GM18951 (cell line): ENCODE data around the gene PPT2.
"Not testable (repeated sequence)": the region's sequence is repeated elsewhere in the genome, so short reads cannot be mapped to it uniquely, and the experiment has no call there.

Experiments
- POLR2A ChIP-seq: IDR thresholded peaks from 4 replicates; pipeline ENCODE4 v1.6.1; 2011; ENCODE audit warnings: mild to moderate bottlenecking; ENCODE audit not compliant: insufficient read length, insufficient read depth; ENCODE audit errors: extremely low read depth
- in situ Hi-C: fragments of 300-500 bp; cut with MboI; formaldehyde crosslinking; loops from one replicate; pipeline ENCODE4 v1.12.0; 2022; ENCODE audit warnings: low sequenced_read_pairs, mixed read lengths, inconsistent platforms; ENCODE audit not compliant: unreplicated experiment

PPT2 gene

DNA sequence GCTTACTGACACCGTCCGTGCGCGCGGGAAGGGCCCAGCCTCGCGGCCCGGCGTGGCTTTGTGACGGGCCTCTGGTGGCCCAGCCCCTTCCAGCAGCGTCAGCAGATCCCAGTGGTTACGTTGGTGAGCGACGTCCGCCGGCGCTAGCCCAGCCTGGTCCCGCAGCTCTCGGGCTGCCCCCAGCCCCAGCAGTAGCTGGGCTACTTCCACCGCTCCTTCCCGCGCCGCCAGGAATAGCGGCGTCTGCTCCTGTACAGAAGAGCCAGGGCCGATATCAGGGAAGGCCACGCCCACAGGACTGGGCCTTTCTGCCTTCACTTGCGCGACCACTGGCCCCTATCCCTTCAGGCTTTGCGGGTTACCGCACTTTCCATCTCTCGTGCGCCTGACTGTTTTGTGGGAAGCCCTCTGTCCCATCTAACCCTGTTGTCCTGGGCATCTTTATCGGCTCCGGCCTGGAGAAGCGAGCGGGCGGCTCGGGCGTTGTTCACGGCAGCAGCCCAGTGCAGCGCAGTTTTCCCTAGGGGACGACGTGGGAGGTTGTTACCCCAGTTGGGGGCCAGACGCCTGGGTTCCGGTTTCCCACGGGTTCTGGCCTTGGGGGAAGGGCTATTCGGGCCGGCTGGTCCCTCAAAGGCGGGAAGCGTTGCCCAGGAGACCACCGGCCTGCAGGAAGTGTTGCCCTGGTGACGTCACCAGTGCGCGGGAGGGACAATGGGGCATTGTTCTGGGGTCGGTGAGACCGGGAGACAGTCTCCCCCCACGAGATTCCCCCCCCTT is 42.2 kb downstream of the PPT2 start:
- in situ Hi-C loops, result no loop called here
- TF ChIP-seq POLR2A, result peak; percentile 88

DNA sequence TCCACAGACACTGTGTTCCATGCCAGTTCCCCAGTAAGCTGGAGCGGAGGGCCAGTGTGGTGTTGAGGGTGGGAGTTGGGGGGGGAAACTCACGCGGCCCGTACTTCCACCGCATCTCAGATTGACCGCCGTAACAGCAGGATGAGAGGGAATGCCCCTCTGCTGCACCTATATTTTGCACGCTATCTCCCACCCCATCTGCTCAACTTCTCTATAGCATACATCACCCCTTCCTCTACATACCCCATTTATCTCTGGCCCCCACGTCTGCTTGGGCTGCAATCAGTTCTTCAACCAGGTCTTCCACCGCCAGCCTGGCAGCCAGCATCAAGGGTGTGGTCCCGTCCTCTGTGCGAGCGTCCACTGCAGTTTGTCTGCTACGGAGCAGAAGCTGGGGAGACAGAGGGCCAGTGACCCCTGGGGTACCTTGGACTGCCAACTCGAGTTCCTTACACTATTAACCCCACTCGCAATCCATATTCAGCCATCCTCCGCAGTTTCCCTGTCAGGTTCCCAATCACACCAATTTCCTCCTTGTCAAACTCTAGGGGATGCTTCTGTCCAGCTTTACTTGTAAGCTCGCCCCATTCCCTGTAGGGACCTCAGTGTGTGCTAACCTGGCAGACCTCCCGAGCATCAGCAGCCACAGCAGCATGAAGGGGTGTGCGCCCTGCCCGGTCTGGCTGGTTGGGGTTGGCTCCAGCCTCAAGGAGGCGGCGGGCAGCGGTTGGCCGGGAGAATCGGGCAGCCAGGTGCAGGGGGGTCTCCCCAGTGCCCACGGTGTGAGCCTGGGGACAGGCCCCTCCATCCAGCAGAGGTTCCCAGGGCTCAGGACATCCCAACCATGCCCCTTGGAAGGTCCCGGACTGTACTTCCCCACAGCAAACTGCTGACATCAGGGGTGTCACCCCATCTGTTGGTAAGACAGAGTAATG is 43.0 kb downstream of the PPT2 start:
- no peak for TF ChIP-seq POLR2A
- in situ Hi-C loops, result no loop called here

GRCh38 chr6:32198345-32198696 is 44.4 kb downstream of the PPT2 start:
- TF ChIP-seq POLR2A, result no peak
- in situ Hi-C loops, result no loop called here

DNA sequence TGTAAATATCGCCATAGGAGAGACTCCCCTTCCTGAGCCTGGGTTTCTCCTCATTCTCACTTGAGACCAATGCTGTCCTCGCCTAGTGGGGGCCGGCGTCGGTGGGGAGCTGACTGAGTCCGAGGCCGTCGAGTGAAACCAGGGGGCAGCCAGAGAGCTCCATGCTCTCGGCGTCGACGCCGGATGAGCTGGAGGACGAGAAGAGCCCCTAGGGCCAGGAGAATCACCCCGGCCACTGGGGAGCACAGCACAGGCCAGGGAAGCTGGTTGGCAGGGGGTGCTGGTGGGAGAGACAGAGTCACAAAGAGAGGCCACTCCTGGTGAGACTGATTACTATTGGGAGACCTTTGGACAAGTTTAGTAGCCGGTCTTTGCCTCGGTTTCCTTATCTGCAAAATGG is 44.9 kb downstream of the PPT2 start:
- TF ChIP-seq POLR2A, result no peak
- in situ Hi-C loops, result no loop called here

GRCh38 chr6:32200711-32201475 is 47.0 kb downstream of the PPT2 start:
- no peak for TF ChIP-seq POLR2A
- in situ Hi-C loops, result no loop called here

DNA sequence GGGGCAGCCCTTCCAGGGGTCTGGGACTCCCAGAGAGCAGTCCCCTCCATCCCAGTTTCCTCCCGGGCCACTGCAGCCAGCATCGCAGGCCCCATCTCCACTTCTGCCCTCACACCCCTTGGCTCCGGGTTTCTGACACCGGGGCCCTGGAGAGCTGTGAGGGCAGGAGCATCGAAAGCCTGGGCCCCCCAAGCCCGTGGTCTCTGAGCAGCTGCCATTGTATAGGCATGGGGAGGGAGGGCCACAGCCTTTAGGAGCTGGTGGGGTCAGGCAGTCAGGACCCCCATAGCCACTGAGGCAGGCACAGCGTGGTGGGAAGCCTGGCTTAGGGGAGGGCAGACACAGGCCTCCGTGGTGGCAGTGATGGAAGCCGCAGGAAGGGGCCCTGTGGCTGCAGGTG is 48.2 kb downstream of the PPT2 start:
- in situ Hi-C loops, result no loop called here
- TF ChIP-seq POLR2A, result no peak

DNA sequence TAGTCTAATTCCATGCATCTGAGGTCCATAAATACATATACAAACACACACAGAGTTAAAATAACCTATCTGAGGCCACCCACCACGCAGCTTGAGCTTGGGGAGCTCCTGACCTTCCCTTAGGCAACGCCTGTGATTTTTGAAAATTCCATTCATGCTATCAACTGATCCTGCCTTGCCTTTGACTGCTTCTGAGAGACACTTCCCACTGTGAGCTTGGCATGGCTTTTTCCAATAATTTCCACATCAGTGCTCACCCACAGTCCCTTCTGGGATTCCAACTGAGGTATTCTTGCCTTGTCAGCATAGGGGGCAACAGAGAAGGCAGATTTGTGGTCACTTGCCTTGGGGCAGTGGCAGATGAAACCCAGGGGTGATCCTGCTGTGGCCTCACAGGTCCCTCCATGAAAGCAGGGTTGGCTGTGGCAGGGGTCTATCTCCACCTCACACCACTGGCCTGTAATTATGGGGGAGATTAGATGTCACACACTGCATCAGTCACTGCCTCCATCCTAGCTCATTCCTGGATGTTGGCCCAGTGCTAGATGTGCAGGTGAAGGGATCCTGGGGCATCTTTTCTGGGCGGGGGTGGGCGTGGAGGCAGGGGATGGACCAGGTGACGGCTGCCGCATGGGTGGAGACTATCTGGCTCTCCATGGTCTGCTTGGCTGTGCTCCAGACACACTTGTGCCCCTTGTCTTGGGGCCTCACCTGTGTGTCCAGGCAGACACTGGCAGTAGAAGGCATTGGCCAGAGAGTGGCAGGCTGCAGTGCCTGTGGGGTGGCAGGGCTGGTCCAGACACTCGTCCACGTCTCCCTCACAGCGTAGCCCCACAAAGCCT is 49.7 kb downstream of the PPT2 start:
- in situ Hi-C loops, result no loop called here
- no peak for TF ChIP-seq POLR2A

GRCh38 chr6:32204268-32204715 is 50.4 kb downstream of the PPT2 start:
- in situ Hi-C loops, result no loop called here
- no peak for TF ChIP-seq POLR2A

DNA sequence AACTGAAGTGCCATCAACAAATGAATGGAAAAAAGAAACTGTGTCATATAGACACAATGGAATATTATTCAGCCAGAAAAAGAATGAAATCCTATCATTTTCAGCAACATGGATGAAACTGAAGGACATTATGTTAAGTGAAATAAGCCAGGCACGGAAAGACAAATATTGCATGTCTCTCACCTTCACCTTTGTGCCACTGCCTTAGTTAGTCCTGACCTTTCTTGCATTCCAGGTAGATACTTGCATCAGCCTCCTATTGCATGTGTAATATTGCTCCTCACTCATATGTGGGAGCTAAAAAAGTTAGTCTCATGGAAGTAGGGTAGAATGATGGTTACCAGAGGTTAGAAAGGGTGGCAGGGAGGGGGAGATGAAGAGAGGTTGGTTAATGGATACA is 55.1 kb downstream of the PPT2 start:
- in situ Hi-C loops, result no loop called here
- no peak for TF ChIP-seq POLR2A

DNA sequence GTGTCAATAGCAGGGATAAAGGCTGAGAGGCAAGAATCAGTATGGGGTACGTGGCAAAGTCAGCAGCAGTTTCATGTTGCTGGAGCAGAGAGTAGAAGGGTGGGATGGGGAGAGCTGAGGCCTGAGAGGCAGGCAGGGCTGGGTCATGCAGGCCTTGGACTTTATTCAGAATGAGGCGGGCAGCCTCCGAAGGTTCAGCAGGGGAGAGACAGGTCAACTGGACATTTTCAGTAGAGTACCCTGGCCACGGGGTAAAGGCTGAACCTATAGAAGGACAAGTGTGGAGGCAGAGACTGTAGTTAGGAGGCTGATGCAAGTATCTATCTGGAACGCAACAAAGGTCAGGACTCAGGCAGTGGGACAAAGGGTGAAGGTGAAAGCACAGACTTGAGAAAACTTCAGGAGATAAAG is 56.3 kb downstream of the PPT2 start:
- in situ Hi-C loops, result no loop called here
- no peak for TF ChIP-seq POLR2A

DNA sequence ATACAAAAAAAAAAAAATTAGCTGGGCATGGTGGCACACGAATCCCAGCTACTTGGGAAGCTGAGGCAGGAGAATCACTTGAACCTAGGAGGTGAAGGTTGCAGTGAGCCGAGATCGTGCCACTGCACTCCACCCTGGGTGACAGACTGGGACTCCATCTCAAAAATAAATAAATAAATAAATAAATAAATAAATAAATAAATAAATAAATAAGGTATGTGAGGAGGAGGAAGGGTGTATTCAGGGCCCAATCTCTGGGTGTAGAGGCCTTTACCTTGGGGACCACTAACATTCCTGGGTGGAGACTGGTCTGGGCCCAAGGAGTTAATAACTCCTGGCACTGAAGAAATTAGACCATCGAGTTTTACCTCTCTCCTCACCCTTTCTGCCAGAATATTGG is 57.5 kb downstream of the PPT2 start:
- in situ Hi-C loops, result not testable (repeated sequence)

GRCh38 chr6:32212076-32212760 is 58.3 kb downstream of the PPT2 start:
- in situ Hi-C loops, result no loop called here
- no peak for TF ChIP-seq POLR2A
